GM12892 (cell line): ENCODE results near the gene PHOX2B.

Source experiments
- DNase-seq: peaks from one replicate; pipeline ENCODE4 v3.0.0; 2011; ENCODE audit not compliant: insufficient read length
- FAIRE-seq: peaks from 2 replicates; lab custom pipeline; 2011; peaks lifted over from hg19 to GRCh38; lab: Jason Lieb, UNC
- POLR2A ChIP-seq: IDR thresholded peaks from 2 replicates; pipeline ENCODE4 v1.6.1; 2011; ENCODE audit warnings: low read depth, low read length, control low read depth
- POLR2AphosphoS5 ChIP-seq: IDR thresholded peaks from 2 replicates; pipeline ENCODE4 v1.6.1; 2011; ENCODE audit warnings: low read depth, low read length, control low read depth
- TAF1 ChIP-seq: IDR thresholded peaks from 2 replicates; pipeline ENCODE4 v1.6.1; 2011; ENCODE audit warnings: low read depth, mild to moderate bottlenecking, control low read depth, low read length, borderline replicate concordance

The PHOX2B gene

DNA sequence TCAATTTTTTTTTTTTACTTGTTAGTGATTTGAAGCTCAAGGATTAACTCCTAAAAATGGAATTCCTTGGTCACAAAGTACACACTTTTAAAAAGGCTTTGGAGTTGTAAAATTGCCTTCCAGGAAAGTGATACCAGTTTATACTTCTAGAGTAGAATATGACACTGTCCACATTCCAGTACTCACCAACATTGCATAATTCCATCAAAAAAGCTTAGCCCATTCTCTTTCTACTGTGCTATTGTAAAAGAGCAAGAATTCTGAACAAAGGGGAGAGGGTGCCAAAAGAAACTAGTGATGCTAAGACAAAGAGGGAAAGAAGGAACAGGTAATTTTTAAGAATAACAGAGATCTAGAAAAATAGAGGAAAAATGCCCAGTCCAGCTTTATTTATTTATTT is 10.4 kb upstream of the PHOX2B start:
- FAIRE-seq (no peak), DNase-seq (no peak)

GRCh38 chr4:41757521-41758156 is 9.1 kb upstream of the PHOX2B start:
- DNase-seq (no peak), FAIRE-seq (no peak)
- TF ChIP-seq TAF1 = no peak
- TF ChIP-seq POLR2AphosphoS5 = no peak
- TF ChIP-seq POLR2A = no peak

More for the DNA sequence above, 10.4 kb upstream of the PHOX2B start:
- no peak for TF ChIP-seq POLR2AphosphoS5
- TF ChIP-seq POLR2A = no peak
- no peak for TF ChIP-seq TAF1

DNA sequence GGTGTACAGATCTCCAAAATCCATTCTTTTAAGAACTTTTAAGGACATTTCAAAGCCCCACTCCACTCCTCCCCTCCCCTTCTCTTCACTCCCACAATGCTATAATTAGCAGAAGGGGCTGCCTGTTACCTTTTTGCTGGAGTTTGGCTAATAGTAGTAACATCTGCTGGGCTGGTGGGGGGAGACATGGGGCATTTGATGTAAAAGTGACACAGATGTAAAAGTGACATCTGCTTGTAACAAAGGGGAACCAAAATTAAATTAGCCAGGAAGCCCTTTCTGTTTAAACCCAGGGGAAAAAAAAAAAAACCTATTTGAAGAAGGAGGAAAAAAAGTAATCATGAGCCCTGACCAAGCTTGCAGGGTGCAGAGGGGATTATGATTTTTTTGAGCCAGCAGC is 5.4 kb upstream of the PHOX2B start:
- FAIRE-seq (no peak), DNase-seq (no peak)
- no peak for TF ChIP-seq POLR2A
- no peak for TF ChIP-seq POLR2AphosphoS5
- no peak for TF ChIP-seq TAF1

DNA sequence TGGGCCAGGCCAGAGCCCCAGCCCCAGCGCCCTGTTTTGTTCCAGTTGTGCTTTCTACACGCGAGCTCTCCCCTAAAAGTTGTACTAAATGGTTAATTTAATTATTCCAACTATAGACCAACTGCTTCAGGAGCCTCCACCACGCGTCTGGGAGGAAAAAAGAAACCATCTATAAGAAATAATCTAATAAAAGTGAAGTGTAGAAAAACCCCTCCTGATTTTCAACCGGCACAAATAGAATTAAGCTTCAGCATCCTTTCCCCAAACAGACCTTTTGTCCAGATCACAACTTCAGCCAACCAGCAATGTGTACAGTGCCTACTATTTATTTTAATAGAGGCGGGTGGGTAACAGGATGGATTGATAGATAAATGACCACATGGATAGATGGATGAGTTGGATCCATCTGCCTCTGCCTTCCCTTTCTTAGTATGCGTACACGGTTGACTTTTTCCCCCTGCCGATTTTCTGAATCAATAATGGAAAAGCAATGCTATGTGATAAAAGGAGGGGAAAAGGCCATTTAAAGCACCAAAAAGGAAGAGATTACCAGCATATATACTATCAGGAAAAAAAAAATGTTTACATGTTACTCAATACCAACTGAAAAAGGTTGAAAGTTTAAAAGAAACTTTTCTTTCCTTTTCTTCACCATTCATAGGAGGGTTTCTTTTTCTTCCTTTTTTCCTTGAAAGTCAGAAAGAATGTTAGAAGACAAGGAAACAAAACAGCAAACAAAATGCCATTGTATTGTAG is 3.7 kb upstream of the PHOX2B start:
- TF ChIP-seq POLR2A (no peak), POLR2AphosphoS5 (no peak), TAF1 (no peak)
- no peak for DNase-seq
- FAIRE-seq = no peak

DNA sequence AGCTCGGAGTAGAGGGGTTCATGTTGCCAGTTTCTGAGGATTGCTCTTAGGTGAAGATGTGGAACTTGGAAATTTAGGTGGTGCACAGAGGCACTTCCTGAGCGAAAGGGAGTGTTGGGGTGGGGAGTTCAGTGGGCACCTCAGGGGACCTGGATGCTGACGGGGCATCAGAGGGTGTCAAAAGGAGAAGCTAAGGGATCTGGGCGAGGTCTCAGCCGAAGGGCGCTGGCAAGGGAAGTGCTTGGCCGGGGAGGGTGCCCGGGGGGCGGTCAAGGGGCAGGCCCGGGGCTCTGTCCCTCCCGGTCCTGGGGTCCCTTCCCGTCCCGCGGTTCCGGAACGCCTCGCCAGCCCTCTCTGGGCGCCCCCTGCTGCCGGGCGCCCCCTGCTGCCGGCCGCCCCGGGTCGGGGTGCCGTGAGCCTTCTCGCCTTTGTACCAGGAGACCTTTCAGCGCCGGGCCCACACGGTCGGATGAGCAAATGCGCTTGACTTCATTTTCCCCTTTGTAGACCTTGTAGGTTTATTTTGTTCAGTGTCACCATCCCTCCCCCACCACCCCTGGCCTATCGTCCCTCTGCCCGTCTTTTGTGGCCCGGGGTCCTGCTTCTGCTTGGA is 3.0 kb upstream of the PHOX2B start:
- TF ChIP-seq TAF1 (no peak), POLR2AphosphoS5 (no peak), POLR2A (no peak)
- DNase-seq = no peak
- no peak for FAIRE-seq

DNA sequence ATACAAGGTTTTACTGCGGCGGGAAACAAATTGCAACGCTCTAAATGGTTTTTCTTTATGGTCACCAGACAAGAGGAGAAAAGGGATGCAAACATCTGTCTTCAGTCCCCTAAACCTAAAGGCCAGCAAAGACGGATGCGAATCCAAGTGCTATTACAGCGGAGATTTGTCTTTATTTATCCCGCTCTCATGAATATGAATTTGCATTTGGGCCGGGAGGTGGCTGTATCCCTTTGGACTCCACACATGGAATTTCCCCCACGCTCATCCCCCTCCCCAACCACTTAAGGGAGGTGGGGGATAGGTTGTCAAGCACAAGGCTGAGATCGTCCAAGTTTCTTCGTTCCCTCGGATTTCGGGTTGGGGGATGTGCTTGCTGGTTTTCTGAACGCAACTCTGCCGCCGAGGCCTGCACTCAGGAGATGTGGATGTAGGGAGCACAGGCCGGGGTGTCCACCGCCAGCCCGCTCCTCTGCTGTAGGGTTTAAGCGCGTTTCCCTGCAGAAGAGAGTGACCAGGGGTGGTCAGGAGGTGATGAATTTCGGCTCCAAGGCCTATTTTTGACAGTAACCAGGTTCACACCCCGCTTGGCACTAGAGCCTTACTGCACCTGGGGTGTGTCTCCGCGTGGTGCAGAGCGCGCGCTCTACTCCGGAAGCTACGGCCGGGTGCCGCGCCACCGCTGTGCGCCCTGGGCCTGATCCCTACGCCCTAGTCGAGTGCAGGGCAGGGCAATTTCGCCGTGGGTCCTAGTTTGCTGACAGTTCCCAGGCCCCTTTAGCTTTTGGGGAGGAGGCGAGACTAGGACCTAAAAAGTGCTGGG is 2.3 kb upstream of the PHOX2B start:
- FAIRE-seq (no peak), DNase-seq (no peak)
- no peak for TF ChIP-seq TAF1
- TF ChIP-seq POLR2AphosphoS5 = no peak
- TF ChIP-seq POLR2A = no peak

GRCh38 chr4:41750121-41750625 is 1.6 kb upstream of the PHOX2B start:
- no peak for FAIRE-seq
- TF ChIP-seq POLR2A = no peak
- TF ChIP-seq TAF1 = no peak
- no peak for TF ChIP-seq POLR2AphosphoS5
- DNase-seq = no peak

- FAIRE-seq (no peak), DNase-seq (no peak)
- TF ChIP-seq POLR2A (no peak), TAF1 (no peak), POLR2AphosphoS5 (no peak)
Measured at GRCh38 chr4:41749631-41750039, 1.1 kb upstream of the PHOX2B start.

DNA sequence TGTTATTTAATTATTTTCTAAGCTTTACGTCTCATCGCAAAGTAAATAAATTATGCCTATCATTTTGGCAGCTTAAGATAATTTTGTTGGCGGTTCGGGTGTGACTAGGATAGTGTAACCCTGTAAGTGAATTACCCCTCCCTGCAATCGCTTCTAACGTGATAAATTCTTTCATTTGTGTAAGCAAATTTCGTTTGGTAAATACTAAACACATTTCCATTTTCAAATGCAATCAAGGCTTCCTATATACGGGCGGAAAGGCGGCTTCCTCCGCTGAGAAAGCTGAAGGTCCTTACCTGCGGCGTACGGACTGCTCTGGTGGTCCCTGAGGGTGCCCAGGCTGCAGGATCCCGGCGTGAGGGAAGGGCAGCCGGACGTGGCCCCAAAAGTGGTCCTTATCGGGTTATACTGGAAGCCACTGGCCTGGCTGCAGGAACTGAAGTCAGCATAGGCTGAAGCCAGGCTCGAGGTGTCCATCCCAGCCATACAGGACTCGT is 403 bp downstream of the PHOX2B start:
- TF ChIP-seq TAF1 (no peak), POLR2AphosphoS5 (no peak), POLR2A (no peak)
- no peak for DNase-seq
- no peak for FAIRE-seq

GRCh38 chr4:41747230-41748055 is 1.1 kb downstream of the PHOX2B start:
- DNase-seq (no peak), FAIRE-seq (no peak)
- TF ChIP-seq POLR2A = no peak
- no peak for TF ChIP-seq TAF1
- no peak for TF ChIP-seq POLR2AphosphoS5
